HCT116 (cell line): ENCODE measurements around the gene TTC21B.

Source experiments
- CBX3 ChIP-seq: IDR thresholded peaks from 2 replicates; pipeline ENCODE4 v1.6.1; 2012; ENCODE audit warnings: low read depth
- CTCF ChIP-seq, 3 experiments: fragments of 200-600 bp in 1 of 3; sonication (generic) in 1 of 3; IDR thresholded peaks in 2 of 3; conservative IDR thresholded peaks in 1 of 3; 2 replicates each; pipeline ENCODE4 v1.5.1; 2012 to 2017; ENCODE audit warnings: low read depth in 2 of 3, low read length in 2 of 3, antibody characterized with exemption in 1 of 3, borderline replicate concordance in 1 of 3, control low read depth in 1 of 3, mild to moderate bottlenecking in 1 of 3, mixed read lengths in 1 of 3, mixed run types in 1 of 3, moderate library complexity in 1 of 3; ENCODE audit not compliant: insufficient read depth in 1 of 3
- EGR1 ChIP-seq: IDR thresholded peaks from 2 replicates; pipeline ENCODE4 v1.6.1; 2012; ENCODE audit warnings: low read depth
- ELF1 ChIP-seq: IDR thresholded peaks from 2 replicates; pipeline ENCODE4 v1.6.1; 2012; ENCODE audit warnings: low read depth, borderline replicate concordance
- EZH2 ChIP-seq: fragments of 200-600 bp; sonication (generic); IDR thresholded peaks from 2 replicates; pipeline ENCODE4 v1.6.1; 2017; ENCODE audit warnings: antibody characterized with exemption, mixed run types
- EZH2phosphoT487 ChIP-seq: fragments of 200-600 bp; IDR thresholded peaks from 2 replicates; pipeline ENCODE4 v1.6.1; 2018; ENCODE audit warnings: antibody characterized with exemption, borderline replicate concordance
- MAX ChIP-seq: IDR thresholded peaks from 2 replicates; pipeline ENCODE4 v1.6.1; 2012
- POLR2A ChIP-seq: IDR thresholded peaks from 2 replicates; pipeline ENCODE4 v1.7.0; 2011; ENCODE audit warnings: borderline replicate concordance; ENCODE audit not compliant: insufficient read depth, insufficient read length; ENCODE audit errors: extremely low read depth
- POLR2AphosphoS5 ChIP-seq: IDR thresholded peaks from 2 replicates; pipeline ENCODE4 v1.6.1; 2011; ENCODE audit warnings: mild to moderate bottlenecking, low read depth, low read length, moderate library complexity
- RAD21 ChIP-seq: IDR thresholded peaks from 2 replicates; pipeline ENCODE4 v1.6.1; 2012; ENCODE audit warnings: low read depth, mild to moderate bottlenecking
- REST ChIP-seq: IDR thresholded peaks from 2 replicates; pipeline ENCODE4 v1.6.1; 2012; ENCODE audit warnings: low read depth
- SRF ChIP-seq: IDR thresholded peaks from 2 replicates; pipeline ENCODE4 v1.6.1; 2012; ENCODE audit warnings: low read depth
- YY1 ChIP-seq: IDR thresholded peaks from 2 replicates; pipeline ENCODE4 v1.6.1; 2011; ENCODE audit warnings: low read length, low read depth, moderate library complexity, mild to moderate bottlenecking; ENCODE audit not compliant: insufficient replicate concordance; ENCODE audit errors: extremely low read depth
- ZNF274 ChIP-seq: fragments of 200-500 bp; sonication (Bioruptor generic); IDR thresholded peaks from 2 replicates; pipeline ENCODE4 v1.6.1; 2014; ENCODE audit warnings: mild to moderate bottlenecking, low read depth, low read length, inconsistent platforms

- no peak for TF ChIP-seq POLR2AphosphoS5
- TF ChIP-seq CTCF (IDR thresholded peaks at IDR 0.05 in 2 of 3, conservative IDR thresholded peaks at IDR 0.05 in 1 of 3; ENCODE audit: borderline replicate concordance in 1 of 3, insufficient read depth in 1 of 3, low read depth in 2 of 3, low read length in 2 of 3) = no peak
- TF ChIP-seq EZH2 = no peak
- TF ChIP-seq REST = no peak
- no peak for TF ChIP-seq POLR2A
- no peak for TF ChIP-seq ZNF274
- TF ChIP-seq EGR1 = no peak
- TF ChIP-seq SRF = no peak
- no peak for TF ChIP-seq MAX
- no peak for TF ChIP-seq RAD21
- no peak for TF ChIP-seq EZH2phosphoT487
- no peak for TF ChIP-seq CBX3
- no peak for TF ChIP-seq YY1
- TF ChIP-seq ELF1 = no peak
Measured at GRCh38 chr2:165957030-165957675, 3.6 kb upstream of the TTC21B start.
